ENCODE data around the gene CLIC3. TPM values are rescaled to one million over a fixed set of nuclear protein-coding genes. Genes with fewer than 3 reads are reported as not detected.

Gene CLIC3
- total and polyA plus RNA-seq, 4 donors: 17.2 to 115 (median 81.1) TPM

GRCh38 chr9:136985027-136985602 is 11.3 kb downstream of the CLIC3 start:
- TF ChIP-seq CTCF (IDR thresholded peaks at IDR 0.05; ENCODE audit: control extremely low read depth, extremely low read depth): no peak
- WGBS, 2 donors: 10 to 24% methylated on average over 46 to 48 of the region's 48 CpGs
- no peak for DNase-seq
- Histone ChIP-seq H3K9me3 (ENCODE audit: control insufficient read depth in 4 of 4, insufficient read depth in 3 of 4, low read length in 3 of 4) (peaks cover 0 to 5% (median 0%) of the 10 kb centered on the region in 4 donors), H3K27me3 (ENCODE audit: control insufficient read depth in 3 of 3, insufficient read depth in 3 of 3, low read length in 2 of 3) (peaks cover 5 to 27% (median 14%) of the 10 kb centered on the region in 3 donors), H3K4me3 (no peak overlapping the region), H3K4me1 (ENCODE audit: control insufficient read depth in 5 of 5, insufficient read depth in 5 of 5, low read length in 5 of 5) (peaks cover 0 to 14% (median 6%) of the 10 kb centered on the region in 5 donors), H3K27ac (ENCODE audit: low read depth in 1 of 2, low read length in 1 of 2) (no peak overlapping the region), H3K9ac (ENCODE audit: insufficient read depth in 1 of 2, low read length in 2 of 2) (no peak overlapping the region), H3K36me3 (ENCODE audit: control insufficient read depth in 4 of 4, insufficient read depth in 4 of 4, low read length in 4 of 4) (no peaks in the 10 kb centered on the region)
- ATAC-seq (ENCODE audit: insufficient read depth, low FRiP score): no peak

- TF ChIP-seq CTCF (IDR thresholded peaks at IDR 0.05; ENCODE audit: control extremely low read depth, extremely low read depth): no peak
- DNase-seq (no peak), ATAC-seq (ENCODE audit: insufficient read depth, low FRiP score) (no peak)
- H3K9ac ChIP-seq (ENCODE audit: insufficient read depth in 1 of 2, low read length in 2 of 2): no peak overlapping the region
- peaks cover 0 to 5% (median 0%) of the 10 kb centered on the region in 4 donors for H3K9me3 ChIP-seq (ENCODE audit: control insufficient read depth in 4 of 4, insufficient read depth in 3 of 4, low read length in 3 of 4)
- H3K4me1 ChIP-seq (ENCODE audit: control insufficient read depth in 5 of 5, insufficient read depth in 5 of 5, low read length in 5 of 5): peaks cover 0 to 14% (median 6%) of the 10 kb centered on the region in 5 donors
- H3K36me3 ChIP-seq (ENCODE audit: control insufficient read depth in 4 of 4, insufficient read depth in 4 of 4, low read length in 4 of 4): no peaks in the 10 kb centered on the region
- H3K27ac ChIP-seq (ENCODE audit: low read depth in 1 of 2, low read length in 1 of 2): no peak overlapping the region
- 48 to 61% methylated on average over 21 to 29 of the region's 29 CpGs for WGBS, 2 donors
- H3K27me3 ChIP-seq (ENCODE audit: control insufficient read depth in 3 of 3, insufficient read depth in 3 of 3, low read length in 2 of 3): peaks cover 5 to 27% (median 14%) of the 10 kb centered on the region in 3 donors
- H3K4me3 ChIP-seq: no peak overlapping the region
These were observed 11.8 kb downstream of the CLIC3 start for GRCh38 chr9:136984464-136985026.

- no peak for TF ChIP-seq CTCF (IDR thresholded peaks at IDR 0.05; ENCODE audit: control extremely low read depth, extremely low read depth)
- no peaks in the 10 kb centered on the region for H3K36me3 ChIP-seq (ENCODE audit: control insufficient read depth in 4 of 4, insufficient read depth in 4 of 4, low read length in 4 of 4)
- no peak for DNase-seq
- ATAC-seq (ENCODE audit: insufficient read depth, low FRiP score): no peak
- H3K9me3 ChIP-seq (ENCODE audit: control insufficient read depth in 4 of 4, insufficient read depth in 3 of 4, low read length in 3 of 4): peaks cover 0 to 5% (median 0%) of the 10 kb centered on the region in 4 donors
- H3K27me3 ChIP-seq (ENCODE audit: control insufficient read depth in 3 of 3, insufficient read depth in 3 of 3, low read length in 2 of 3): peaks cover 5 to 27% (median 14%) of the 10 kb centered on the region in 3 donors
- WGBS, 2 donors: 85 to 87% methylated on average over 11 of the region's 11 CpGs
- no peak overlapping the region for H3K4me3 ChIP-seq
- H3K27ac ChIP-seq (ENCODE audit: low read depth in 1 of 2, low read length in 1 of 2): no peak overlapping the region
- H3K9ac ChIP-seq (ENCODE audit: insufficient read depth in 1 of 2, low read length in 2 of 2): no peak overlapping the region
- peaks cover 0 to 14% (median 6%) of the 10 kb centered on the region in 5 donors for H3K4me1 ChIP-seq (ENCODE audit: control insufficient read depth in 5 of 5, insufficient read depth in 5 of 5, low read length in 5 of 5)
These were observed 12.6 kb downstream of the CLIC3 start for GRCh38 chr9:136983656-136984314.

Measured in lung (tissue), 12 donors.